Measurements from ENCODE around the gene KDM4B.

Gene KDM4B

DNA sequence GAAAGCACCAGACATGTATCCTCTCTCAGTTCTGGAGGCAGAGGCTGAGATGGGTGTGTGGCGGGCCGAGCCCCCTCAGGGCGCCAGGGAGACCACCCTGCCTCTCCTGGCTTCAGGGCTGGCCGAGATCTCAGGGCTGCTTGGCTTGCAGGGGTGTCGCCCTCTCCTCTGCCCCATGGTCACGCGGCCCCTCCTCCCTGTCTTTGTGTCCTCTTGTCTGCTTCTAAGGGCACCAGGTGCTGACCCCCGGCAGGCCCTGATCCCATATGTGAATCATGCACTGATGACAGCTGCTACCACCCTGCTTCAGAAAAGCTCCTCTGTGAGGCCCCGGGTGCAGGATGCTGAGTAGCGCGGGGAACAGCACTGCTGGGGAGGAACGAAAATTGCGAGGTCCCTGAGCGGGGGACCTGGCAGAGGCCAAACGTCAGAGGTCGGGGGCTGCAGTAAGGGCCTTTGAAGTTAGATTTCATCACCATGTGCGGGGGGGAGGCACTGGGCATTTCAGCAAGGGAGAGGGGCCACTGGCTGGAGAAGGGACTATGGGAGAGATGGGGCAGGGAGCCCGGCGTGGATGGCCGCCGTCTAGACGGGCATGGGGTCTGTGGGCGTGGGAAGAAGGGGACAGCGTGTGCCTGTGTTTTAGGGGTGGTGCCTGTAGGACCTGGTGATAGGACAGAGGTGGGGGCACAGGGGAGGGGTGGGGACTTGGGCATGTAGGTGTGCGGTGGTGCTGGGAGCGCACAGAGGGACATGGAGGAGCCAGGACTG is 125.2 kb downstream of the KDM4B start:
- DNase-seq, result no peak

DNA sequence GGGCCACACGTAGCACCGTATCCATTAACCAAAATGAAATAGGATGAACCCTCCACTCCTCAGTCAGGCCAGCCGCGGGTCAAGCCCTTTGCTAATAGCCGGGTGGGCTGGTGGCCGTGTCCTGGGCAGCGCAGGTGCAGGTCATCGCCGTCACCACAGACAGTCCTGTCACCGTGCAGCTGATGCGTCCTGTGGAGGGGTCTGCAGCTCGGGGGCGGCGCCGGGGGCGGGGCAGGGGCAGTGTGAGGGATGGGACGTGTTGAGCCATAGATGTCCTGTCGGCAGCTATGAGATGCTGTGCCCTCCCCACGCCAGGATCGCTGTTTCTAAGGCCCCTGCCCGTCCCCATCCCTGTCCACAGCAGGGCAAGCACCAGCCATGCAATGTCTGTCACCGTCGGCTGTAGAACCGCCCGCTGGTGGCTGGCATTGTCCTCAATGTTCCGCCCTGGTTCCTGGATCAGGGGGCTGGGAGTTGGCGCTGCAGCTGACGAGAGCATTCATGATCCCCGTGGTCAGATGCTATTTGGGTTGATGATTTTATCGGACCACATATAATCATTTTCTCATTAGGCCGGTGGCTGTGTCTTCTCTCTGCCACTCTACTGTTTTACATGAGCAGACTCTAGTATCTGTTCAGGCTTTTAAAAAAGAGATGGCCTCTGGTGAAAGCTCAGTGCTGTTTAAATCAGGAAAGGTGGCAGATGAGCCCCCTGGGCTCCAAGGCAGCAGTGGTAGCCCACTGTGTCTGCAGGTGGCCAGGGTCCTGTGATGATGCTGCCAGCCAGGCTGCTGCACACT is 126.1 kb downstream of the KDM4B start:
- DNase-seq, result no peak

DNA sequence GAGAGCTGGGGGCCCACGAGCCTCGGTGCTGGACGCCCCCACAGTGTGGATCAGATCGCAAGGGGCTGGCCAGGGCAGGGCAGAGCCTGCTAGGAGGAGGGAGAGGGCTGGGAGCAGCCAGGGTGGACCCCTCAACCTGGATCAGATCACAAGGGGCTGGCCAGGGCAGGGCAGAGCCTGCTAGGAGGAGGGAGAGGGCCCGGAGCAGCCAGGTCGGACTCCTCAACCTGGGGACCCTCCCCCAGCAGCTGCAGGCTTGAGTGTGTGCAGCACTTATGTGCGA is 126.6 kb downstream of the KDM4B start:
- no peak for DNase-seq

DNA sequence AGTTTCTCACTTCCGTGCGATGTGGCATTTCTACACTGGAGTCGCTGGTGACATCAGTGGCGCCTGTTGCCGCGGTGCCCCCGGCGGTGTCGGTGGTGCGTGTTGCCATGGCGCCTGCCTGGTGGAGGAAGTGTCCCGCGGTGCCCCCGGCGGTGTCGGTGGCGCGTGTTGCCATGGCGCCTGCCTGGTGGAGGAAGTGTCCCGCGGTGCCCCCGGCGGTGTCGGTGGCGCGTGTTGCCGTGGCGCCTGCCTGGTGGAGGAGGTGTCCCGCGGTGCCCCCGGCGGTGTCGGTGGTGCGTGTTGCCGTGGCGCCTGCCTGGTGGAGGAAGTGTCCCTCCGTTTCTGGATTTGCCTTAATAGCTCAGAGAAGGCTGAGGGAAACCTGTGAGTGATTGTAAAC is 127.6 kb downstream of the KDM4B start:
- DNase-seq, result no peak

DNA sequence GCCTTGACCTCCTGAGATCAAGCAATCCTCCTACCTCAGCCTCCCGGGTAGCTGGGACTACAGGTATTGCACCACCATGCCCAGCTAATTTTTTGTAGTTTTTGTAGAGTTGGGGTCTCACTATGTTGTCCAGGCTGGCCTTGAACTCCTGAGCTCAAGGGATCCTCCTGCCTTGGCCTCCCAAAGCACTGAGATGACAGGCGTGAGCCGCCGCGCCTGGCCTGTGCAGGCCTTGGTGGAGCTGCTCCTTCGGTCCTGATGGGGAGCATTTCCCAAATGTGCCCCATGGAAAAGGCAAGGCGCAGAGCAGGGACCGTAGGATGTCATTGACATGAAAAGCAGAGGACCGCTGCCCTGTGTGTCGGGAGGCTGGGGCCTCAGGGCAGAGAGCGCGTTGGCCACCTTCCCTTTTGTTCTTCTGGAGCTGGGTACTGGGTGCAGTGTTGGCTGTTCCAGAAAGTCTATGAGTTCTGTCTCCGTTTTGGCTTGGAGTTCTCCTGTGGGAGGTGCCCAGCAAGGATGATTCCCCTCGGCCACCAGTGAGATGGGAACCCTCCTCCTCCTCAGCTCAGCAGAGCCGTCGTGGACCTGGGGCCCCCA is 128.5 kb downstream of the KDM4B start:
- DNase-seq, result no peak

DNA sequence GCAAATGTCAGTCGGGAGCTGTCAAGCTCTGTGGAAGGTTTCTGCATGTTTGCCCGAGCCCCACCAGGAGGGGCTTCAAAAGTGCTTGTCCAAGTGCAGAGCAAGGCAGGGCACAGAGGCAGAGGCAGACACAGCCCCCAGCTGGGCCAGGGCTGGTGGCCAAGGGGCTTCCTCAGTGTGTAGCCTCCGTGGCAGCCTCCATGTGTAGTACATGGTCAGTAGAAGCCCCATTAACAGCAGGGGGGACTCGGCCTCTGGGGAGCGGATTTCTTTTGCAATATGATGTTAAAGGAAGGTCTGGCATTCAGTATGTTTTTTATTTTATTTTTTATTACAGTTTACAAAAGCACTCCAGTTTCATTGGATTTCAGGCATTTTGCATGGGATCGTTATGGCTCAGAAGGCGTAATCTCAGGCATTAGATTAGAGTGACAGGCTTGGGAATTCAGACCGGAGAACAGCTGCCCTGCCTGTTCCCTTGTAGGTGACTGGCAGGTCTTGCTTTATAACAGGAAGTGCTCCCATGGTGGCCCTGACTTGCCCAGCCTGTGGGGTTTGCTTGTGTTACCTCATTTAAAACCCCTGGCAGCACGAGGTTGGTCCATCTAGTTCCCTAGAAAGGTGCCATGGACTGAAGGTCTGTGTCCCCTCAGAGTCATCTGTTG is 129.2 kb downstream of the KDM4B start:
- DNase-seq, result no peak

DNA sequence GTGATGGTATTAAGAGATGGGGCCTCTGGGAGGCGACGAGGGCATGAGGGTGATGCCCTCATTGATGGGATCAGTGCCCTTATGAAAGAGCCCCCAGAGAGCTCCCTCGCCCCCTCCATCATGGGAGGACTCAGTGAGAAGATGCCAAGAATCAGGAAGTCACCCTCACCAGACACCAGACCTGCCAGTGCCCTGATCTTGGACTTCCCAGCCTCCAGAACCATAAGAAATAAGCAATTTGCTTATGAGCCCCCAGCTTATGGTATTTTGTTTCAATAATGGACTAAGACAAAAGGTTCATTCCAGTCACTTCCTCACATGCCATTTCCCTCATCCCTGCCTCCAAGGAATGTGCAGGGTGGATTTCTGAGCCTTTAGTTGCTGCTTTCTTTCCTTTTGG is 129.7 kb downstream of the KDM4B start:
- no peak for DNase-seq

DNA sequence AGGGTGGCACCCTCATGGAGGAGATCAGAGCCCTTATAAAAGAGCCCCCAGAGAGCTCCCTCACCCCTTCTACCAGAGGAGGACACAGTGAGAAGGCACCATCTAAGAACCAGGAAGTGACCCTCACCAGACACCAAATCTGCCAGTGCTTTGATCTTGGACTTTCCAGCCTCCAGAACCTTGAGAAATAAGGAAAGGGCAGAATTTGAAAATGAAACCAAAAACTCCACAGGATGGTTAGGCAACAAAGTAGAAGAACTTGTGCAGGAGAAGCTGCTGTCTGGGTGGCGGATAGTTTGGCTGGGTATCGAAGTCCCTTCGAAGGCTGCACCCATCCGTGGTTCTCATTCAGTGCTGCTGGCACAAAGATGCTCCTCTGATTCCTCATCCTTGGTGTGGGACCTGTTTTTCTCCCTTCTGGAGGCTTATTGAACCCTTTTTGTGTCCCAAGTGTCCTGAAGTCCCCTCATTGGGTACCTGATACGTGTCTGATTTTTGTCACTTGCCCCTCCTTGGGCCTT is 130.8 kb downstream of the KDM4B start:
- DNase-seq, result no peak

DNA sequence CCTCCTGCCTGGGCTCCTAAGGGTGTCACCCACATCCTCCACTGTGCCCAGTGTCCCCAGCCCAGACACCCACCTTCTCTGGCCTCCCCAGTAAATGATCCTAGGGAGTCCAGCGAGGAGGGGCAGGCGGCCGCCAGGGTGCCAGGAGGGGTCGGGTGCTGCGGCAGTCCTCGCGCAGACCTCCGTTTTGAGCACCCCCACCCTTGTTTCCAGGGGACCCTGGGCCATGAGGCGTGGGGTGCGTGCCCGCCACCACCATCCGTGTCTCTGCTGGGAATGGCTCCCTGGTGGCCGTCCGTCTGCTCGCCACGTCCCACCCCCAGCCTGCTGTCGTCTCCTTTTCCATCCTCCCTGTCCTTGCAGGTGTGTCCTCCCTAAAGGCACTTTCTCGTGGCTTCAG is 133.0 kb downstream of the KDM4B start:
- DNase-seq, result no peak

DNA sequence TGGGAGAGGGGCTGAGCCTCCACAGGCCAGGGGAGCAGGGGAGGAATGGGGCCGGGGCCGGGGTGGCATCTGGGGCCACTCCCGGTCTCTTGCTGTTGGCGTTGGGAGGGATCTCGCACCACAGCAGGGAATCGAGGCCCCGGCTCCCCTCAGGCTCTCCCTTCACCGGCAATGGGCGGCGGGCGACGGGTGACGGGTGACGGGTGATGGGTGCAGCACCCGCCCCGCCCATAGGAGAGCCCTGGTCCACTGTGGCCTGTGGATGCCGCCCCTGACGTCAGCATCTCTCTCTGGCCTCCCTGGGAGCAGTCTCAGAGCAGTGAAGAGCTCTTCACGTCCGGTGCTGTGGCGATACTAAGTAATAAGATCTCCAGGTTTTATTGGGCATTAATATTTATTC is 133.6 kb downstream of the KDM4B start:
- no peak for DNase-seq

DNA sequence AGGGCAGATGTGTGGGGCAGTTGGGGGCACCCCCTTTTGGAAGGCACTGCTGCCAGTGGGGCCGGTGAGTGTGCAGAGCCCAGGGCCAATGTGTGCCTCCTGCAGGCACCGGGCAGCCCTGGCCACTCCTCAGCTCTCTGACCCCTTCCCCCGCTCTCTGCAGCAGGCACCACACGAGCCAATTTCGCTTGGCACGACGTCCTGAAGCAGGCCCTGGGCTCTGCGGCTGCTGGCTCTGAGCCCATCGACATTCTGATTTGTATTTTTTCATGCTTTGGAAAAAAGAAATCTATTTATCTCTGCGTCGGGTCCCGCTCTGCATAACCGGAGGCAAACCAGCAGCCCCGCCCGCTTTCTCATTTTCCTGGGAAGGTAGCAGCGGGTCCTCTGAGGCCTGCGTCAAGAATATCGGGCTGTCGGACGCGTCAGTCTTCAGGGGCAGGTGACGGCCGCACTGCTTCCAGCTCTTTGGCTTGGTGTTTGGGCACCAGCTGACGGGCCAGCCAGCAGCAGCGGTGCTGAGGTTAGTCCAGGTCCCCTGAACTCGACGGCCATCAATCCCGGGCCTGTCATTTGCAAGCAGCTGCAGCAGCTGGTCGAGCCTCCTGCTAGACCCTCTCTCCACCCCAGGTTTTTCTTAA is 134.3 kb downstream of the KDM4B start:
- DNase-seq, result peak; percentile 31

DNA sequence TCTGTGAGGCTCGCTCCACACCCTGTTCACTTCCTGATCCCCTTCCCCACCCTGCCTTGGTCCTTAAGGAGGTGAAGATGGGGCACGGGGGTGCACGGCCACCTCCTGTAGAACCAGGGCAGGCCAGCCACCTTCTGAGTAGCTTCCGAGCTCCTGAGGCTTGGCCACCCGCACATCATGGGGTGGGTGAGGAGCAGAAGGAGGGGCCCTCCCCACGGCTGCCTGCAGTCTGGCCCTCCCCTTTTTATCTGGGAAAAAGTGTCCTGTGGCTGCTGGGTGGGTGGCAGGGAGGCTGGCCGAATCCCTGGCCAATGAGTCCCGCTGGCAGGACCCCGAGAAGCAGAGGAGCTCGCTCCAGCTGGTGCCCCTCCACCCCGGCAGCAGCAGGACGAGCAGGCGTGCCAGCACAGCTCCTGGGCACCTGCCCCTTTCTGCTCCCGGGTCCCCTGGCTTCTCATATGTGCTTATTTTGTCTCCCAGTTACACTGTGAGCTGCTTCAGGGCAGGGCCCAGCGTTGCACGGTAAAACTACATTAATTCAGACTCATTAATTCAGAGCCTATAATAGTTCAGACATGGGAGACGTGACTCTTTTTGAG is 135.0 kb downstream of the KDM4B start:
- DNase-seq, result no peak

DNA sequence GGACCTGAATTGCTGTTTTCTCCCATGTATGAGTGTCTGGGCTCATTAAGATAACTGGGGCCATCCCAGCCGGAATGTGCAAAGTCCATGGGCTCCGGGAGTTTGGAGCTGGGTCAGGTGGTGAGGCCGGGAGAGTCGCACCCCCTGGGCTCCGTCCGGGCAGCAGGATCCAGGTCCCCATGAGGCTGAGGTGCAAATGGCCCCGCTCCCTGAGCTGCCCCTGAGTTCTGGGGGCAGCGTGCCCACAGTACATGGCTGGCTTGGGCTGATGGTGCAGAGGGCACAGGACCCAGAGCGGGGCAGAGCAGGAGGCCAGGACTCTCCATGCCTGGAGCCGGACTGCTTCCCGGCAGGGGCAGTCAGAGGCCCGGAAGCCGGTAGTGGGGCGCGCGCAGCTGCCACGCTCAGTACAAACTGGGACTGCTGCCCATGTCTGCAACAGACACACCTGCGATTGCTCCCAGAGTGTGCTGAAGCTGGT is 136.0 kb downstream of the KDM4B start:
- no peak for DNase-seq

DNA sequence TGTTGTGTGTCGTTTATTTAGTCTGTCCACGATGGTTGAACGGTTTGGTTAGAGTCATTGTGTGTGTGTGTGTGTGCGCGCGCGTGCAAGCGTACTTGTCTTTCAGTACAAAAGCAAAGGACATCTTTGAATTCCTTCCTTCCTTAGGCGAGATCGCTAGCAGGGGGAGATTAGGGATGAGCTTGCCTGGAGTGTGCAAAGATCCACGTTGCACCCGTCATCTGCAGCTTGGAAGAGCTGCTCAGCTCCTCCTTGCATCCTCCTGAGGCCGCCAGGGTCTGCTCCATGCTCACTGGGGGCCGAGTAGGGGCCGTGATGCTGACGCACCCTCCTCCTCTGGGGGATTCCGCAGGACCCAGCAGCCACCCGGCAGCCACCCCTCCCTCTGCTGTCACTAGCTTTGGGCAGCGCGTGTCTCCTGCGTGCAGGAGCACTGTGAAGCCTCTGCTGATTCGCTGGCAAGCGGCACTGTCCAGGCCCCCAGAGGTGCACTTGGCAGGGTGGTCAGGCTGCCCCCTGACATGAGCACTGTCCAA is 137.3 kb downstream of the KDM4B start:
- DNase-seq, result no peak

DNA sequence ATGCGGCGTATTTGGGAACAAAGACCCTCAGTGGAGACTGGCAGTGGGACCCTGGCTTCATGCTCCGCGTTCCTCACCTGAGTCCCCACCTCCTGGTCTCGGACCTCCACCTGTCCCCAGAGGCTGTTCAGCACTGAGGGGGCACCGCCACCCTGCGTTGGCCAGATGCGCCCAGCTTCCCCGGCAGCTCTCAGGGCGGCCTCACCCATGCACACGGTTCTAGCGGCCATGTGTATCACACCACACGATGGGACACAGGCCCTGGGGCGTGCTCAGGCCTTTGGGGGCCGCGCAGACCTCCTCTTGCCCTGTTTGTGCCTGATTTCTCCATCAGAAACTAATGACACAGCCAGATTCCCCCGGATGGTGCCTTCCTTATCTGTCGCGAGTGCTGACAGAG is 138.1 kb downstream of the KDM4B start:
- DNase-seq, result no peak

DNA sequence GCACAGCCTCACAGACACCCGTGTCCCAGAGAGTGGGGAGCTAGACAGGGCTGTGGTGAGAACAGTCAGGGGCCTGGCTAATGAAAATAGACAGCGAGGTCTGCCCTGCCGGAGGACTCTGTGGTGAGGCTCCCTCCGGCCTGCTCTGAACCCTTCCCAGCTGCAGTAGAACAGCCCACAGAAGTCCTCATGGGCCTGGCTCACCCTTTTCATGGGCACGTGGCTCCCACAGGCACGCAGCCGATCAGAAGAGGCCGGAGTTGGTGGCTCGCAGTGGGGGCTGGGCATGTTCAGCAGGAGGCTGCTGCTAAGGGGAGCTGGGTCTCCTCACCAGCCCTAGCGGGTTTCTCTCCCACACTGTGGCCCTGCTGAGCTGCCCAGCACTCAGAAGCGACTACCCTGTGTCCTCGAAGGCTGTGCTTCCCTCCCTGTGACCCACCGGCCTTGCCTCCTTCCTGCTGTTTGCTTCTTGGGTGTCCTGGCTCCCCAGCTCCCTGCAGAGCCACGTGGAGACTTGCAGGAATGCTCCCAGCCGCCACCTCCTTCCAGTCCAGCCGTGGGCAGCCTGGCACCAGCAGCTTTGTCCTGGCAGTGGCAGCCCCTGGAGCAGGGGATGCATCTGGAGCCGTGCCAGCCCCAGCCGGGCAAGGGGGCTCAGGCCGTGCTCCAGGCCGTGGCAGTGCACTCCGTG is 138.7 kb downstream of the KDM4B start:
- peak; percentile 28 for DNase-seq

DNA sequence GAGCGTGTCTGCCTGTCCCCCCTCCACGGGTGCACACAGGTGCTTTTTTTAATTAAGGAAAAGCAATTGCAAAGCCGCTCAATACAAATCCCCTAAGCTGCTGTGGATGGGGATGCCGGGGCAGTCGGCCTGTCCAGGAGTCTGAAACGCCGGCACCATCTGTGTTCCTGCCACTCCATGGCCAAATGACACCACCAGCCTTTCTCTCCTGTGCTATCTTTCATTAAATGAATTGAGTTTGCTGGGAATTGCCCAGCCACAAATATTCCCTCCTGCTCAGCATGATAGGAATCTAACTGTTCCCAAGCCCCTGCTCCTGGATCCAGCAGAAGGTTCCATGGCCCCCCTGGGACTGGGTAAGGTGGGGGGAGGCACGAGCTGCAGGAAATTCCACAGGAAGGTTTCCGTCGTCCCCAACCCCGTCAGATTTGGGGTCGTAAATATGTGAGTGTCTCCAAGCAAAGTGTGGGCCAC is 139.2 kb downstream of the KDM4B start:
- no peak for DNase-seq

DNA sequence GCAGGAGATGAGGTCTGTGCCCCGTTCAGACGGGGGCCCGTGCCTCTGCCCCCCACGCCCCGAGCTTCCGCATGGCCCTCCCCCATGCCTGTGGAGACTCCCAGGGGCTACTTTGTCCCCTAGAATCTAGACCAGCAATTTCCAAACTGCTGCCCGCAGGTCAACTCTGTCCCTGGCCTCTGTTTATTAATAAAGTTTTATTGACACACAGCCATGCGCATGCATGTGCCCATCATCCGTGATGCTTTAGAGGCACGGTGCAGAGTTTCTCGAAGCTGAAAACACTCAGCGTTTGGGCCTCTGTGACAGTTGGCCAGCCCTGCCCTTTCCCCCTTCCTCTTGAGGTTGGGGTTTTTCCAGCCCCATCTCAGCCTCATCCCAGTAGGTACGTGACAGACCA is 140.0 kb downstream of the KDM4B start:
- no peak for DNase-seq

DNA sequence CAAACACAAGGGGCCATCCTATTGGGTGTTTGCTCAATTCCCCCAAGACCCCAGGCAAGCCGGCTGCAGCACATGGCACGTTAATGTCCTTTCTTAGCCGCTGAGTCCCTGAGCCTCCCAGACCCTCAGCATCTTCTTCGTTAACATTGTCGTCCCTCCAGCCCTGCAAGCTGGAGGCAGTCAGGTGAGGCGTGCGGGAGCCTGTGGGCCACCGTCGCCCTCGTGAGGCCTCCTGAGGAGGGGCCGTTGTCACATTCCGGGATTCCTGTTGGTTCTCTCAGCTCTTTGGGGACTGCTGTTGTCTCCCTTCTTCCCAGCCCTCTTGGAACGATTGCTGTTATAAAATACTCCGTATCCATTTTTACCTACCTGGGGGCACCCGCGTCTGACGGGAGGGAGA is 140.6 kb downstream of the KDM4B start:
- no peak for DNase-seq

DNA sequence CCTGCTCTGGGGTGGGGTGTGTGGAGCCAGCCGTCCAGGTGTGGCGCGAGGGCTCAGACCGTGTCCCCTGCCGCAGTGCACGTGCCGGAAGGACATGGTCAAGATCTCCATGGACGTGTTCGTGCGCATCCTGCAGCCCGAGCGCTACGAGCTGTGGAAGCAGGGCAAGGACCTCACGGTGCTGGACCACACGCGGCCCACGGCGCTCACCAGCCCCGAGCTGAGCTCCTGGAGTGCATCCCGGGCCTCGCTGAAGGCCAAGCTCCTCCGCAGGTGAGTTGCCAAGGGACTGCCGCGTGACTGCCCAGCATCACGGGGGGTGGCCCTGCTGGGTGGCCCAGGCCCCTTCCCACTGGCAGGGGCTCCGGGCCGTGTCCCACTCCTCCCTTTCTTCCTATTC is 141.6 kb downstream of the KDM4B start:
- DNase-seq, result no peak

DNA sequence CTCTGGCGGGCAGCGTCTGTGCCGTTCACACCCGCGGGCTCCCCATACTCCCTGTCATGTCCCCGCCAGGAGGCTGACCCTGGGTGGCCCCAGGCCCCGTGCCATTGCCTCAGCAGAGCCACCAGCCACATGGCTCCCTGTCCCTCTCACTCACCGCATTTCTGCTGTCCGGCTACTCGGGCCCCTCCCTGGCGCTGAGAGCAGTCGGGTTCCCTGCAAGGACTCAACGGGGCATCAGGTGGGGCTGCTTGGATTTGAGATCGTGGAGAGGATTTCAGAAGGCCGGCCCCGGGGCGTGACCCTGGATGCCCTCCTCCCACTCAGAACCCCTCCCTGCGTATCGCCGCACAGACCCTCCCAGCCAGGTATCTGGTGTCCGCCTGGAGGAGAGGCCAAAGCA is 142.1 kb downstream of the KDM4B start:
- no peak for DNase-seq
